TTC549 (cell line): ENCODE results near the gene RNF157.

Source experiments
- FAIRE-seq: peaks from 2 replicates; lab custom pipeline; 2012; peaks lifted over from hg19 to GRCh38; lab: Jason Lieb, UNC

Gene RNF157

DNA sequence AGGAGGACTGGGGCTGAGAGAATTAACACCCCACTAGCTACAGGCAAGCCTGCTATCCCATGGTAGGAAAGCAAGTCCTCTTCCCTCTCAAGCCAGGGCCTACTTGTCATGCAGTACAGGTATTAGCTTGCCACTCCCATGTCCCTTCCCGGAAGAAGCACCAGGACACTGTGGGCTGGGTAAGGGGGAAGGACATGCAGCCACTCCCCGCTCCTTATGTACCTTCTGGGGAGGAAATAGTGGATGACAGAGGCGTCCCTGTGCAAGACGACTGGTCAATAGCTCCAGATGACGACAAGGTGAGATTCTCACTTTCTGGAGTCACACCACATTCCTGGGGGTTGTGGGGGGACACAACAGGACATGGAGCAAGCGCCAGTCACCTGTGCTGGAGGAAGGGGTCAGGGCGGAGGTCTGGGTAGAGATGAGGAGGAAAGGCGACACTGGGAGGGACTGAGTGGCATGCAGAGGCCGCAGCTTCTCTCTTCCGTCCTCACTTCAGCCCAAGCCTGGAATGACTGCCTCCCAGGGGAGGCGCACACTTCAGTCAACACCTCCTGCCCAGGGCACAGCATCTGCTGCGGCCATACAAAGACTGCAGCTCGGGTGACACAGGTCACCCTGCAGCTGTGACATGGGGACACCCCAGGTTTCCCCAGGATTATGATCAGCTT lies 84.2 kb downstream of the RNF157 start:
- no peak for FAIRE-seq

DNA sequence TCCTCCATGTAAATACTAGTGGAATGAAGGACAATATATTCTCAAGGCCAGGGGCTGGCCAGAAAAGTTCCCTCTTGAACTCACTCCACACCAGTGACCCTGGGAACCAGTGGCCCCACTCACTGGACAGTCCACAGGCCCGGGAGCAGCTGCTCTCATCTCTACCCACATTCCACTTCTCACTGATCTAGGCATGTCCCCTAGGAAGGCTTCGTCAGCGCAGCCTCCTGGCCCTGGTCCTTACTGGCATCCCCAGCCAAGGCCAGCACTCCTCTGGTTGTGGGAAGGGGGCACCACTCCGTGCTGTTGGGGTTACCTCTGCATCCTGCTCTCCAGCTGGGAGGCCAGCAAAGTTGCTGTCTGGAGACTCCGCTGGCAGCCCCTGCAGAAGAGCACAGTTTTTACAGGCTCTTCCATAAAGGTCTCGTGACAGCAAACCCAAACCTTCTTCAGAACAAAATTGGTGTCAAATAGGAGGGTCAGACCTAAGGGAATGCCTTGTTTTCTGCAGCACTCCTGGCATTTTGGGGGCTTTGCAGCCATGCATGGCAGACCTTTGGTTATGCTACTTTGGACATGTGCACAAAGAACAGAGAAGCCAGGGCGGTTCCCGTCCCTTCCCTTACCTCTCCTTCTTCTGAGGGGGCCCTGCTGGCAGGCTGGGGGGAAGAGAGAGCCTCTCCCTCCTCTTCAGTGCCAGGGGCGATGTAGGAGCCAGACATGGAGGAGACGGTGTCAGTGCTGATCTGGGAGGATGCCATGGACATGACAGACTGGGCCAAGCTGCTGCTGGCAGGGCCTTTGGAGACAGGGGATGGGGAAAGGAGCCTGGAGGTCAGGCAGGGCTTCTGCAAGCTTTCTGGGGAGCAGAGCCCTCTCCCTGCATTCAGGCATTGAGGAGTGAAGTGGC lies 85.1 kb downstream of the RNF157 start:
- no peak for FAIRE-seq

DNA sequence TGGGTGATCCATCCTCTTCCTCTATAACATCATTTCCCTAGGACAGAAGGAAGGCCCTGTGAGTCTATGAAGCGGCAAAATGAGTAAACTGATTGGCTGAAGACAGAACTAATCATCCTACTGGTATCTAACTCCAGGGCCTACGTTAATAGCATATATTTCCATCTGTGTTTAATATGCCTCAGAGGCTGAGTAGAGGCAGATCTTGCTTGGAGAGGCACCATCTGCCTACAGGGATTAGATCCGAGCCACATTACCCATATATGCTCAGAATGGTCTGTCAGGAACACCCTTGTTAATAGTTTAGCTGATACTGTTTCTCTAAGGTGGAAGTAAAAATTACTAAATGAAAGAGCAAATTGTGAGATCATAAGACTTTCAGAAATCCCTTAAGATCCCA lies 86.0 kb downstream of the RNF157 start:
- no peak for FAIRE-seq

DNA sequence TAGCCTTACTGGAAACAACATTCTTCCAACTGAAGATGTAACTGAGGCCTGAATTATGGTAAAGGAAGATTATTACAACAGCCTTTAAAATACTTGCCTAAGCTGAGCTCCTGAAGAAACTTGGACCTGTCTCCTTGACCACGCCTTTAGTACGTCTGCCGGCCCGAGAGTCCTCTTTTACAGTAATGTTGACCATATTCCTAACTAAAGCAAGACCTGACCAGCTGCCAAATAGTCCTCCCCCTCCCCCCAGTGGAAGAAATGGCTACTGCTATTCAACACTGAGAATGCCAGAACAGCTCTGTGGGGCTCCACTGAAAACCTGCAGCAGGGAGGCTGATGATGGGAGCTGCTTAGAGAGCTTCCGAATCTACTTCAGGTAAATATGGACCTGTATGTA lies 86.7 kb downstream of the RNF157 start:
- FAIRE-seq = no peak

DNA sequence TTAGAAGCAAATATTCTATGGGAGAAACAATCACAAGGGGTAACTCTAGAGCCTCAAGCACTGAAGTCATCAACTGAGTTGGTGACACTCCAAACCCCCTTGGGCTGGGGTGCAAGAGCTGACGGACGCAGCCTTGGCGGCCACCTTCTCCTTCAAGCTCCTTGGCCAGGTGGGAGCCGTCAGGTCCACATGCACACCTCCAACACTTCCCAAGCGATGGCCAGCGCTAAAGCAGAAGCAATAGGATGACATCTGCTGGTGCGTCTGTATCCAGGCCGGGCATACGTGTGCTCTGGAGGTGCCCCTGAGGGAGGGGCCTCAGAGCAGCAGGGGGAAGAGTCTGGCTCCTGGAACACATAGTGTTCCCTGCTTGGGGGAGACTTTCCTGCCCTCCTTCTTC lies 87.1 kb downstream of the RNF157 start:
- FAIRE-seq = no peak

DNA sequence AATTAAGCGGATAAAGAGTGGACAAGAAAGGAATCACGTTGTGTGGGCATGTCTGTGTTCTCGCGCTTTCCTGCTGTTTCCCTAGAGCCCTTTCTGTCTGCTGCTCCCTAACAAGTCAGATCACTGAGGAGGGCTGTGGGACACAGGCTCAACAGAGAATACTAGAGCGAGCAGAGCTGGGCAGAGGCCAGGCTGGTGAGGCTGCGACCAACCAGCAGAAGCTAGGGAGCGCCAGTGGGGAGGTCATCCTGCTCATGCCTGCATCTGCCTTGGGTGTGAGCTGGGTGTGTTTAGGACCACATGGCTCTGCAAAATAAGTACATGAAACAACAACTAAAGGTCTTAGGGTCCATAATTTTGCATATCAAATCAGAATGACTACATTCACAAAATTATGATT lies 87.7 kb downstream of the RNF157 start:
- FAIRE-seq = no peak

DNA sequence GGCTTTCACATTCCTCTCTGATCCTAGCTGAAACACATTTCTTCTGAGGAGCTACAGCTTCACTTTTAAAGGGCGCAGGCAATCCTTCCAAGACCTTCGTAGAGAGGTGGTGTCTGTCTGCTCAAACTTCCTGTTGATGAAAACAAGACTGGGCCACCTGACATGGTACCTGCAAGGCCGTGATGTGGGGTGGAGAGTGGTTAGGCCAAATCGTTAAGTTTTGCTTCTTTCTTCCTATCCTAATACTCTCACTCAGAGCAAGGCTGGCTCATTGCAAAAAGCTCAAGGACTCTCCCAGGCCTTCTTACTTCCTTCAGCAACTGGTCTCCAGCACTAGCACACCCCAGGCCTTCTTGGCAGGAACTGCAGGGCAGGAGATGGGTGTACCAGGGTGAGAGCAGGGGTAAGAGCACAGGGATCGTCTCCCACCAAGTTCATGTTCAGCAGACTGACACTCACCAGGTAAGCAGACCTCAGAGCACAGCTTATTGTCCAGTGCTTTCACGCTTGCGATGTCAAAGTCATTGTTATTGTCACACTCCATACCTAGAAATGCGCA lies 88.3 kb downstream of the RNF157 start:
- no peak for FAIRE-seq

DNA sequence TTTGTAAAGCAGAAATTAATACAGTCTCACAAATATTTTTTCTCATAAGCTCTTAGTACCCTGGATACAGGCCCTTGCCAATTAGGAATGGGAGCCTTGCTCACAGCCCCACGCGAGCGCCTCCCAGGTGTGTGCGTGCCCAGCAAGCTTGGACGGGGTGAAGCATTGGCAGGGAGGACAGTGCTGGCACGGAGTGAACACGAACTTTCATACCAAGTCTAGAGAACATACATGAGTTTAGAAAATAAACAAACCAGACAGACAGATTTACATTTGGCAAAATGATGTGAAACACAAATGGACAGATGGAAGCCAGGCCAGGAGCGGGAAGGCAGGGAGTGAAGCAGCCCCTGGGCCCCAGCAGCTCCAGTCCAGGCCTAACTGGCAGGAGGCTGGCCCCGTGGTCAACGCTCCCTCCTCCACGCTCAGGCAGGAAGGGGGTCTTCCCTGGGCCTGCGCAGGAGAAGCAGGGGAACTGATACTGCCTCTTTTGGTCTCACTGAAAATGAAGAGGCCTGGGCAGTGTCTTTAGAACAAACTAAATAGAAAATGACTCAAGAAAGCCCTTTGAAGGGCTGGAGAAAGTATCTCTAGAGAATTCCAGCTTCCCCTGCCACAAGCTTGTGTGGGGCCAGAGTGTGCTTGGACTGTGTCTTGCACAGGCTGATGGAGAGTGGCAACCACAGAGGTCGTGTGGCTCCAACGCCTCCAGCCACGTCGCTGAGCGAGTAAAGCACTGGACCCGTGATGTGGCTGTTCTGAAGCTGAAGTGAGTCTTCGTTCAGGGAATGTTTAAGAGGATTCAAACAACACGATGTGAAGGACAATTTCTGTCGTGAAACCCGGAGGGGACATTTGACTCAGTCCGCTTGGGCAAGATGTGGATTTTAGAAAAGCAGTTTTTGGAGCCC lies 89.3 kb downstream of the RNF157 start:
- FAIRE-seq = no peak

DNA sequence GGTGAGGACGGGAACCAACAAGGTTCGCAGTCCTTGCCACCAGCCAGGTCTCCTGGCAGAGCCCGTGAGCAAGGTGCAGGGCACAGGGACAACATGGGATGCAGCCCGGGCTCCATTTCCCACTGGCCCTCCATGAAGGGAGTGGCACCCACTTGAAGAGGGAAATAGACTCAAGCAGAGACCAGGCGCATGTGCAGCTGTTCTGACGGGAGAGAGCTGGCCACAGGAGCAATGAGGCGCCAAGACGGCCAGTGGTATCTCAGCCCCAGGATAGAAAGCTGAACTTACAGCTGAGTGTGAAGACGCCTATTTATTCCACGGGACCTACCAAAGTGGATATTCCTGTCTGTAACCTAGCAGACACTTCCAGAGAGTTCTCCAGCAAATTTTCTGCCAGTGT lies 91.1 kb downstream of the RNF157 start:
- FAIRE-seq = no peak

DNA sequence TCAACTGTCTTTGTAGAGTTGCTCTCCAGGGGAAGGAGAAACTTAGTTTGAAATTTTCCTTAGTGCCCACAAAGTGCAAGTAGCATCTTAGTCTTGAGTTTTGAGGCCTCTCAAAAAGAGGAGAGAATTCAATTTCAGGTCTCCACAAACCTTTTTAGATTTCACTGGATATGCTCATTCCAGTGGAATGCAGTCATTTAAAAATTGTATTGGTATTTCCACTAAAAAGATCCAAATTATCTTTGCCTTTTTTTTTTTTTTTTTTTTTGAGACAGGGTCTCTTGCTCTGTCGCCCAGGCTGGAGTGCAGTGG lies 92.3 kb downstream of the RNF157 start:
- no peak for FAIRE-seq

DNA sequence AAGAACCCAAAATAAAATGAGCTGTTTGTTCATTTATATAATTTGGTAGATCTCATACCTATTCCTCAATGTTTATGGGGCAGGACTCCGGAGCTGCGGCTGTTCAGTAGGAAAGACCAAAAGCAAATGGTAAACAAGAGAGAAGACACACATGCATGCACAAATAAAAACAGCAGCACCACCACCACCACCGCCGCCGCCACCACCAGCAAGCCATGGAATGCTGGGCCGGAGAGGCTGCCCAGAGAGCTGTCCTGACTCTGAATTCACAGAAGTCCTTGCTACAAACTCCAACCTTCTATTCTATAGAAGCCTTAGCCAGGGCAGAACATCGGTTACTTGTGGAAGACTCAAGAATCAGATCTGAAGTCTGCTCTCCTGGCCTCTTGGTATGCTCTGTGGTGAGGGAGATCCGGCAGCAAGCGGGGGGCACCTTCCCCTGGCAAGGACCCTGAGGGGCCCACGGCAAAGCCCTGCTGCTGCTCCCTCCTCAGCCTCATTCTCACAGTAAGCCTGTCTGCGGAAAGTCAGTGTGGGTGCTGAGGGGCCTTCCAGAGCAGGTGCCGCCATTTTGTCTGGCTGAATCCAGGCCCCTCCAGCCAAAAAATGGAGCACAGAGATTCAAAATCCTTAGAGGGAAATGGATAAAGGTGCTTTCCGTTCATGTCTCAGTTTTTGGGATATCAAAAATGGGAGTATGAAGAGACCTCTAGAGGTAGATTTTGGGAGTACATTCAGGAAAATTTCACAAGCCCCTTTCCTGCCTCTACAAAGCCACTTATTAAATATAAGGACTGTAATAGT lies 92.9 kb downstream of the RNF157 start:
- FAIRE-seq = no peak

DNA sequence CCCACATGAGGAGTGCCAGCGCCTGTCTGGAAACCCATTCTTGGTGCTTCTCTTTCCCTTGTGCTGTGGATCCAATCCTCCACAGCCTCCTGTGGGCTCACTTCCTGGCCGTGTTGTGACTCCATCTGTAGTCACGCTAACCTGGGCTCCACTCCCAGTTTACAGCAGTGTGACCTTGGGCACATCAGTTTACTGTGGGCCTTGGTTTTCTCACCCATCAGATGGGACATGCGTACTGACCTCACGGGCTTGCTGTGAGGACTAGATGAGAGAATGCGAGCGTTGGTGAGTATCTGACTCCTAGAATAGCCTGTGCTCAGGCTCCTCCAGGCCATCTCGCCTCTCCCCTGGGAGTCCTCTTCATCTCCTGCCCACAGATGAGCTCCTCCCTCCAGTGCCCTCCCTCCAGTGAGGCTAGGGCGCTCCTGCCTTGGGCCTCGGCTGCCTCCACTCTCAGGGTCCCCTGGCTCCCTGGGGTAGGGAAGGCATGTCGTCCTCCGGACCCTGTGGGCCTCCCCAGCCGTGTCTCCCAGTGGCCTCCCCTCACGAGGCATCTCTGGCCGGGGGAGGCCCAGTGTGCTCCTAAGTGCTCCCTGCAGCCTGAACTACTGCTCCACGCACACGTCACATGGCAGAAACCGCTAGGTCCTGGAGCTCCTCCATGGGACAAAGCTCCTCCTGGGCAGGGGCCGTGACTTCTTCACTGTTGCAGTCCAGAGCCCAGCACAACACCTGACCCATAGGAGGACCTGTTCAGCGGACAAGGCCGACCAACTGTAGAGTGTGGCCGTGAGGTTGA lies 94.0 kb downstream of the RNF157 start:
- FAIRE-seq = no peak

DNA sequence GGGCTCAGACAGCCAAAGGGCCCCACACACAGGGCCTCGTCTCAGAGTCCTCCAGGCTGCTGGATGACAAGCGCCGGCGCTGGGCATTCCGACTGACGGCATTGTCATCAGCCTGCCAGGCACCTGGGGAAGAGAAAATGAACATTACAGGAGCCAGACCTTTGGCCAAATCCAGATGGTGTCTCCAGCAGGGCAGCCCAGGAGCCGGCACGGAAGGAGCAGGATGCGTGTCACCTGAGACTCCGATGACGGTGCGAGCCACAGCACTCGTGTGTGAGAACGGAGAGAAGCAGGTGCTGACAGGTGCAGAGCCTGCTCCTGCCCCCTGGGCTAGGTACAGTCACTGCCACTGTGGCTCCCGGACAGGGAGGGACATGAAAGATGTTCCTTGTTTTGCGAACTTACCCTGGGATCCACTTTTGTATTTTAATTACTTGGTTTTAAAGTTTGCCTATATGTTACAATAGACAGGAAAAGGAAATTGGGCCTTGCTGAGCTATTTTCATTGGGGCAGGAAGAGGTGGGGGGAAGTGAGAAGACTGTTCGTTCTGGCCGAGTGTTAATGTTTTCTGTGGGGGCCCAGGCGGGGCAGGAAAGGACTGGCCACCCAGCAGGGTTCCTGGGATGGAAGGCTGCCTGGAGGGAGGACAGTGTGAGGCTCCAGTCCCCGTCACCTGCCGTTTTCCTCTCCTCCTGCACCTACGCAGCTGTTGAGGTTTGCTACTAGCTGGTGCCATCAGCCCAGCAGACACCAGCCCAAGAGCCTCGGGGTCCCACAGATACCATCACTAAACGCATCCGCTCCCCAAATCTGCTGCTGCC lies 94.9 kb downstream of the RNF157 start:
- FAIRE-seq = no peak

DNA sequence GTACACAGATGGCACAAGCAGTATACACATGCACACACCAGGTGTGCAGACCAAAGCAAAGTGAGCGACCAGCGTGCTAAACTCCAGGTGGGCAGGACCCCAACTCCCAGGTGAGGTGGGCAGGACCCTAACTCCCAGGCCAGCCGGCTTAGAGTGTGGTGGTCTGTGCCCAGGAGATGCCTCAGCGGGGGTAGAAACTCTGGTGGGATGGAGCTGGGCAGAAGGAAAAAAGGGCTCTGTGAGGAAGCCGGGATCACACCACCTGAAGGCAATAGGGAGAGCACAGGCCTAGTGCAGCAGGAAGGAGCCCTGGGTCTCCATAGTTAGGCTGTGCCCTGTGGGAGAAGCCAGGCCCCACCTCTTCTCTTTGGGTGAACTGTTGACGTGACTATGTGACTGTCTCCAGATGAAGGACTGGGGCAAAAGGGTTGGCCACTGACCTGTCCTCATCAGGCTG lies 97.7 kb downstream of the RNF157 start:
- no peak for FAIRE-seq

DNA sequence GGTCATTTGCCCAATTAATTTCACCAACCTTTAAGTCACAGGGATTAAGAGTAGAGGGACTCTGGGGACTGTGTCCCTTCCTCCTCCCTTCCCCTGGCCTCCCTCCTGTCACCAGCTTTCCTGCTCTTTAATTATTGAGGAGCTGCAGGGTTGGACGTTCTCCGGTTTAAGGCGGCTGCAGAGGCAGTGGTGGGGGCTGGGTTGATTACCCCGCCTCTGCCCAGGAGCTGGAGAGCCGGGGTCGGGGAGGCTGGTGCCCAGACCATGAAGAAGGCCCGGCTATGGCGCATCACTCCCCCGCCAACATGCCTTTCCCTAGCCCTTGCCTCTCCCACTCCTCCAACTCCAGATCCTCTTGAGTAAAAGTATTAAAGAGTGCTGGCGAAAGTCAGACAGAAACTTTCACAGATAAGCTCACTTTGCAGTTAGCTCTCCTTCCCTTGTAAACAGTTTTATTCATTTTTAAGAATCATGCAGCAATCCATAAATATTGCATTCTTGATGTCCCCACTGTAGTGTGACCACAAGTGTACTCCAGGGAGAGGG lies 98.2 kb downstream of the RNF157 start:
- no peak for FAIRE-seq

DNA sequence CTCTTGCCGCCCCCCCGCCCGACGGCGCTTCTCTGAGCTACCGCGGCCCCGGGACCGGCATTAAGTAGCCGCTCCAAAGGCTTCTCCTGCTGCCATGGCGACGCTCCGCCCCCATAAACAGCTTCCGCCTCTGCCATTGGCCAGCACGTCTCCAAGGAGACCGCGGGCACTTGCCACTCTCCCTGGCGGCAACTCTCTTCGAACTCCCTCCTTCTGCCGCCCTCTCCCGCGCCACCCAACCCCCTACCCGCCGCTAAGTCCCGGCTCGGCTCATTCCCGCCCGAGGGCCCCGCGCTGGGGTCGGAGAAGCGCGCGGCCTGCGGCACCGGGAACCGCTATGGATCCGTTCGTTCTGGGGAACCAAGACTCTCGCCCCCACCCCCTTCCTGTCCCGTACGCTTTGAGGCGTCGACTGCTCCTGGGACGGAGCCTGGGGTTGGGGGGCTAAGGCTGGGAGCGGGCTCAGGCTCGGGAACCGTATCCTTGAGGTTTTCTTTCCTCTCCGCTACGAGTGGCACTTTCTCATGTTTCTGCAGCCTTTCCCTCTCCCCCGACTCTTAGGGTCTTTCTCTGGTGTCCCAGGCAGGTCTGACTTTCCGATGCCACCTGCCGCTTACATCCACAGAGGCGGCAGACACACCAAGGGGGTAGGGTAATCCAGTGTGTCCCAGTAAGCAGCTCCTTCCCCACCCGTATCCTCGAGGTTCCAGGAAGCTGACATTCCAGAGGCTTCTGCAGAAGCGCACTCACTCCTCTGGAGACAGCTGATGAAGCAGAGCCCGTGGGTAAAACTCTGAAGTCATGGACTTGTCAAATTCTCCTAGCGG lies 98.9 kb downstream of the RNF157 start, which contains the start of gene FOXJ1:
Gene FOXJ1, minus strand, starts transcription at position 34 of the 827 bp plus-strand sequence. CDS start 850 bp downstream, outside the sequence.
- FAIRE-seq = no peak

DNA sequence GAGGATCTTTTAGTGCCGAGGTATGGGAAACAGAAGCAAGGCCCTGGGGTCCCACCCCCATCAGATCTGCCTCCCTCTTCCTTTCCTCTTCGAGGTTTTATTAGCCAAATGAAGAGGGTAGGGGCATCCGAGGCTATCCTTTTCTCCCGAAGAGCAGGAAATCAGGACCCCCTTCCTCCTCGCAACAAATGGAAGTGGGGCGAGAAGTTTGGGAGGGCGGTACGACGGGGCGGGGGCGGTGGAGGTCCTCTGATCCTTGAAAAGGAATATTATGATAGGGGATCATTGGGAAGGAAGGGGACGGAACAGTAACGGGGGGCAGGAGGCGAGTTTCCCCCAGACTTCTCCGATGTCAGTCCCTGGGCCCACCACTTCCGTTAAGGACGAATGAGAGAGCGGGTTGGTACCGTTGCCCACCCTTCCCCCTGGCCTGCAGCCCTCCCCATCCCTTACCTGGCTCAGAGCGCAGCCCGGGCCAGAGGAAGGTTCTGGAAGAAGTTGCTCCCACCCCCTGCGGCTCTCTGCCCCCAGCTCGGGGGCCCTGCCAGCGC lies 99.6 kb downstream of the RNF157 start:
- FAIRE-seq = no peak
